Natural killer cell (primary cell): ENCODE results near the gene TRIM59. TPM values are rescaled to one million over a fixed set of nuclear protein-coding genes. Genes with fewer than 3 reads are reported as not detected.

ENCODE experiments used
- ATAC-seq, 3 donors: fragments of 150-1000 bp in 2 of 3; fragments of 200-7000 bp in 1 of 3; cut with Tn5 transposase; 1 replicate in 1 of 3; 2 replicates in 2 of 3; pipeline ENCODE4 v1.10.0; 2021; ENCODE audit warnings: mild to moderate bottlenecking in 2 of 3, moderate library complexity in 2 of 3
- DNase-seq, 2 donors: peaks; one replicate each; pipeline versions ENCODE4 v3.0.0 to v3.0.0-alpha.2; 2013 to 2021; ENCODE audit warnings: mixed read lengths in 1 of 2
- H3K27ac ChIP-seq: one replicate; pipeline ENCODE4 v1.5.1; 2013; ENCODE audit warnings: mild to moderate bottlenecking, low read length
- H3K27me3 ChIP-seq: one replicate; pipeline ENCODE4 v1.6.1; 2013; ENCODE audit warnings: low read length; ENCODE audit not compliant: control insufficient read depth, insufficient read depth
- H3K36me3 ChIP-seq: one replicate; pipeline ENCODE4 v1.6.1; 2013; ENCODE audit warnings: low read length; ENCODE audit not compliant: control insufficient read depth, insufficient read depth
- H3K4me1 ChIP-seq: one replicate; pipeline ENCODE4 v1.6.1; 2013; ENCODE audit warnings: low read length; ENCODE audit not compliant: control insufficient read depth, insufficient read depth
- H3K4me3 ChIP-seq: one replicate; pipeline ENCODE4 v1.5.1; 2013; ENCODE audit warnings: low read length
- H3K9me3 ChIP-seq: one replicate; pipeline ENCODE4 v1.6.1; 2013; ENCODE audit warnings: low read length; ENCODE audit not compliant: control insufficient read depth, insufficient read depth
- H3K27ac Mint-ChIP-seq, 2 donors: one replicate each; pipeline ENCODE4 v1.8.0; 2022; ENCODE audit warnings: mild to moderate bottlenecking in 2 of 2, mixed read lengths in 2 of 2, moderate library complexity in 1 of 2
- H3K27me3 Mint-ChIP-seq, 2 donors: one replicate each; pipeline ENCODE4 v1.8.0; 2022; ENCODE audit warnings: low read depth in 2 of 2, mixed read lengths in 2 of 2
- H3K36me3 Mint-ChIP-seq: one replicate; pipeline ENCODE4 v1.8.0; 2022; ENCODE audit warnings: mixed read lengths
- H3K4me1 Mint-ChIP-seq, 2 donors: one replicate each; pipeline ENCODE4 v1.8.0; 2022; ENCODE audit warnings: mixed read lengths in 2 of 2
- H3K4me3 Mint-ChIP-seq: one replicate; pipeline ENCODE4 v1.8.0; 2022; ENCODE audit warnings: mild to moderate bottlenecking, moderate library complexity, mixed read lengths
- H3K9me3 Mint-ChIP-seq, 2 donors: one replicate each; pipeline ENCODE4 v1.8.0; 2022; ENCODE audit warnings: mixed read lengths in 2 of 2
- WGBS: methylation state at CpG from one replicate; pipeline ENCODE4 v1.1.7; 2013; ENCODE audit warnings: missing lambda C conversion rate; ENCODE audit not compliant: insufficient coverage; 5-methylcytosine and 5-hydroxymethylcytosine counted together
- intact Hi-C: fragments of 100-400 bp; cut with micrococcal nuclease; formaldehyde crosslinking; loops from one replicate; pipeline ENCODE4 v1.14.2; 2022
- total RNA-seq, 4 donors: library from RNA; stranded (reverse); fragments of 120-200 nt in 1 of 4; gene quantifications; one replicate each; pipeline versions ENCODE4 v1.2.3 to v1.2.4, GENCODE V29; 2013 to 2022
- TF ChIP-seq, protein P1 (sequence below): fragments of 200-600 bp; IDR thresholded peaks from one replicate; pipeline ENCODE4 v1.8.0; 2022; ENCODE audit warnings: antibody characterized with exemption

The TRIM59 gene
- total RNA-seq, 3 donors from 2014 or later (not counting 1 experiment from before 2014, with no cell fraction given) = 16.7 to 20.3 (median 17.9) TPM

DNA sequence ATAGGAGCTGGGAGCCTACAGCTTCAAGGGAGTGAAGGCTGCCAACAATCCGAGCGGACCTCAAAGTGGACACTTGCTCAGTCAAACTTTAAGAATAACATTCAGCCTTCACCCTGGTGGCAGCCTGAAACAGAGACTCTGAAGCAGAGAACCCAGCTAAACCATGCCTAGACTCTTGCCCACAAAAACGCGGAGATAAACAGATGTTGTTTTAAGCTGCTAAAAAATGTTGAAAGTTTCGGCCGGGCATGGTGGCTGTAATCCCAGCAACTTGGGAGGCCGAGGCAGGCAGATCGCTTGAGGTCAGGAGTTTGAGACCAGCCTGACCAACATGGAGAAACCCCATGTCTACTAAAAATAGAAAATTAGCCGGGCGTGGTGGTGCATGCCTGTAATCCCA lies 29.8 kb upstream of the TRIM59 start:
- no peaks in the 10 kb centered on the region for H3K4me1 Mint-ChIP-seq
- intact Hi-C loops = no loop called here
- Histone ChIP-seq H3K36me3 (no peaks in the 10 kb centered on the region), H3K4me3 (no peak overlapping the region), H3K27ac (no peak overlapping the region), H3K9me3 (no peaks in the 10 kb centered on the region), H3K4me1 (no peaks in the 10 kb centered on the region), H3K27me3 (no peaks in the 10 kb centered on the region)
- no peak overlapping the region for H3K27ac Mint-ChIP-seq
- DNase-seq (no peak), ATAC-seq (no peak)
- no peak overlapping the region for H3K4me3 Mint-ChIP-seq
- no peaks in the 10 kb centered on the region for H3K9me3 Mint-ChIP-seq
- H3K36me3 Mint-ChIP-seq = no peaks in the 10 kb centered on the region
- 94% methylated on average over 10 of the region's 10 CpGs for WGBS
- TF ChIP-seq, protein P1, sequence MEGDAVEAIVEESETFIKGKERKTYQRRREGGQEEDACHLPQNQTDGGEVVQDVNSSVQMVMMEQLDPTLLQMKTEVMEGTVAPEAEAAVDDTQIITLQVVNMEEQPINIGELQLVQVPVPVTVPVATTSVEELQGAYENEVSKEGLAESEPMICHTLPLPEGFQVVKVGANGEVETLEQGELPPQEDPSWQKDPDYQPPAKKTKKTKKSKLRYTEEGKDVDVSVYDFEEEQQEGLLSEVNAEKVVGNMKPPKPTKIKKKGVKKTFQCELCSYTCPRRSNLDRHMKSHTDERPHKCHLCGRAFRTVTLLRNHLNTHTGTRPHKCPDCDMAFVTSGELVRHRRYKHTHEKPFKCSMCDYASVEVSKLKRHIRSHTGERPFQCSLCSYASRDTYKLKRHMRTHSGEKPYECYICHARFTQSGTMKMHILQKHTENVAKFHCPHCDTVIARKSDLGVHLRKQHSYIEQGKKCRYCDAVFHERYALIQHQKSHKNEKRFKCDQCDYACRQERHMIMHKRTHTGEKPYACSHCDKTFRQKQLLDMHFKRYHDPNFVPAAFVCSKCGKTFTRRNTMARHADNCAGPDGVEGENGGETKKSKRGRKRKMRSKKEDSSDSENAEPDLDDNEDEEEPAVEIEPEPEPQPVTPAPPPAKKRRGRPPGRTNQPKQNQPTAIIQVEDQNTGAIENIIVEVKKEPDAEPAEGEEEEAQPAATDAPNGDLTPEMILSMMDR = no peak
- peaks cover 0 to 6% of the 10 kb centered on the region in 2 donors for H3K27me3 Mint-ChIP-seq

DNA sequence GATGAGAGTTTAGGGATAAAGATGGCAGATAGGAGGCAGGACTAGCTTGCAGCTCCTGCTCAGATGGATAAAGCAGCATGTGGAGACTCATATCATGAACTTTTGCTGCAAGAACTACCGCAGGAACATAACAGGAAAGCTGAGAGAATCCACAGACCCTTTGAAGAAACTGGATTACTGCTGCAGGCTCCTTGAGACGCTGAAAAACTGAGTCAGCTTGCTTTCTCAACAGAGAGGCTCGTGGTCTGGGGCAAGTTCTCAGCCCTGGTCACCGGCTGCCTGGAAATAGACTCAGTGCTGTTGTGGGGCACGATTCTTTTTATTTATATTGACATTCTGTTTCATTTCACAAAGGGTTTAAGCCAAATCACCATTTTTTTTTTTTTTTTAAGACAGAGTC lies 28.8 kb upstream of the TRIM59 start:
- Mint-ChIP-seq H3K4me3 (no peak overlapping the region), H3K36me3 (no peaks in the 10 kb centered on the region), H3K4me1 (no peaks in the 10 kb centered on the region), H3K27ac (no peak overlapping the region), H3K9me3 (no peaks in the 10 kb centered on the region), H3K27me3 (peaks cover 0 to 6% of the 10 kb centered on the region in 2 donors)
- Histone ChIP-seq H3K4me3 (no peak overlapping the region), H3K36me3 (no peaks in the 10 kb centered on the region), H3K9me3 (no peaks in the 10 kb centered on the region), H3K27ac (no peak overlapping the region), H3K27me3 (no peaks in the 10 kb centered on the region), H3K4me1 (no peaks in the 10 kb centered on the region)
- WGBS = 83% methylated on average over 5 of the region's 5 CpGs
- TF ChIP-seq, protein P1 = no peak
- DNase-seq (no peak), ATAC-seq (no peak)
- intact Hi-C loops = no loop called here

DNA sequence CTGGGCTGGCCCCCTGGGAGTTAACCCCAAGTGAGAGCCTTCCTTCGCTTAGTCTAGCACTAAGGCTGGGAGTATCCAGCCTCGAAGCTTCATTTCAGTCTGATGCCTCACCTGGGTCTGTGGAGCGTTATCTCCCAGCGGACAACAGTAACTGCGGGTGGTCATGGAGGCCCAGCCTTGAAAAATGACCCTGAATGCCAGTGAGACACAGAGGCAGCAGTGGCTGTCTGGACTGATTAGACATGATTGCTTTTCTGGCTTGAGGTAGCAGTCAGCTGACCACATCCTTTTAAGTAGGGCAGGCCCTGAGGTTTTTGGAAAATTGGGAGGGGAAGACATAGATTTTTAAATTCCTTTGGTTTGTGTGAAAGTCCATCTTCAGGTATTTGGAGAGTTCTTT lies 28.2 kb upstream of the TRIM59 start:
- 93% methylated on average over 5 of the region's 5 CpGs for WGBS
- Mint-ChIP-seq H3K36me3 (no peaks in the 10 kb centered on the region), H3K4me3 (no peak overlapping the region), H3K27ac (no peak overlapping the region), H3K9me3 (no peaks in the 10 kb centered on the region), H3K4me1 (no peaks in the 10 kb centered on the region), H3K27me3 (peaks cover 0 to 3% of the 10 kb centered on the region in 2 donors)
- Histone ChIP-seq H3K27me3 (no peaks in the 10 kb centered on the region), H3K27ac (no peak overlapping the region), H3K9me3 (no peaks in the 10 kb centered on the region), H3K4me3 (no peak overlapping the region), H3K4me1 (no peaks in the 10 kb centered on the region), H3K36me3 (no peaks in the 10 kb centered on the region)
- DNase-seq = no peak
- ATAC-seq = no peak
- intact Hi-C loops = no loop called here
- TF ChIP-seq, protein P1 = no peak

DNA sequence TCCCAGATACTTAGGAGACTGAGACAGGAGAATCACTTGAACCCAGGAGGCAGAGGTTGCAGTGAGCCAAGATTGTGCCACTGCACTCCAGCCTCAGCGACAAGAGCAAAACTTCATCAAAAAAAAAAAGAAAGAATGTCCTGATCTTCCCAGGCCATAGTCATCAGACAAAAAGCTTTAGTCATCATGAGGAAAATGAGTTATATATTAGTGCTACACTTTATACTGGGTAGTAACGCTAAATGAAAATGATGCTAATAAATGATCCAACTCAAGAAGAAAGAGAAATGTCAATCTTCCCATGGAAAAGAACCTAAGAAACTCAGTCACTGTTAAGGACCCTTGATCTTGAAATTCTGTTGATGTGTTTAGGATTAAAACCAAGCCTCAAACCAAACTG lies 26.3 kb upstream of the TRIM59 start:
- TF ChIP-seq, protein P1 = no peak
- H3K9me3 Mint-ChIP-seq = no peaks in the 10 kb centered on the region
- H3K27ac ChIP-seq = no peak overlapping the region
- H3K27me3 Mint-ChIP-seq = peaks cover 0 to 3% of the 10 kb centered on the region in 2 donors
- peaks cover 7% of the 10 kb centered on the region for H3K4me1 ChIP-seq
- no peak overlapping the region for H3K27ac Mint-ChIP-seq
- DNase-seq (no peak), ATAC-seq (no peak)
- no peaks in the 10 kb centered on the region for H3K4me1 Mint-ChIP-seq
- no peak overlapping the region for H3K4me3 Mint-ChIP-seq
- no peaks in the 10 kb centered on the region for H3K27me3 ChIP-seq
- no peaks in the 10 kb centered on the region for H3K36me3 Mint-ChIP-seq
- WGBS = 96% methylated on average over 2 of the region's 2 CpGs
- no peaks in the 10 kb centered on the region for H3K36me3 ChIP-seq
- H3K9me3 ChIP-seq = peaks cover 4% of the 10 kb centered on the region
- H3K4me3 ChIP-seq = no peak overlapping the region
- intact Hi-C loops = no loop called here
